ENCODE results near the gene TFG.

Gene TFG

GRCh38 chr3:100781301-100781700 lies 72.0 kb downstream of the TFG start:
- TF ChIP-seq EZH2phosphoT487 (IDR thresholded peaks at IDR 0.05; ENCODE audit: low read depth) (no peak), CTCF (IDR thresholded peaks at IDR 0.05; ENCODE audit: low read depth, low read length) (no peak)
- Histone ChIP-seq H3K9ac (ENCODE audit: low read length) (no peak overlapping the region), H4K20me1 (ENCODE audit: insufficient read depth, low read length) (no peaks in the 10 kb centered on the region), H3K4me3 (ENCODE audit: low read length) (no peak overlapping the region), H3K79me2 (ENCODE audit: low read length) (no peaks in the 10 kb centered on the region), H3K36me3 (replicated peaks; ENCODE audit: low read depth, low read length) (no peaks in the 10 kb centered on the region), H2AFZ (ENCODE audit: low read depth, low read length) (no peak overlapping the region), H3K4me2 (ENCODE audit: low read length) (no peak overlapping the region), H3K27ac (ENCODE audit: low read length) (no peak overlapping the region), H3K9me3 (ENCODE audit: insufficient read depth, low read length) (no peaks in the 10 kb centered on the region), H3K4me1 (ENCODE audit: low read length) (no peaks in the 10 kb centered on the region), H3K27me3 (ENCODE audit: low read depth, low read length) (no peaks in the 10 kb centered on the region)

DNA sequence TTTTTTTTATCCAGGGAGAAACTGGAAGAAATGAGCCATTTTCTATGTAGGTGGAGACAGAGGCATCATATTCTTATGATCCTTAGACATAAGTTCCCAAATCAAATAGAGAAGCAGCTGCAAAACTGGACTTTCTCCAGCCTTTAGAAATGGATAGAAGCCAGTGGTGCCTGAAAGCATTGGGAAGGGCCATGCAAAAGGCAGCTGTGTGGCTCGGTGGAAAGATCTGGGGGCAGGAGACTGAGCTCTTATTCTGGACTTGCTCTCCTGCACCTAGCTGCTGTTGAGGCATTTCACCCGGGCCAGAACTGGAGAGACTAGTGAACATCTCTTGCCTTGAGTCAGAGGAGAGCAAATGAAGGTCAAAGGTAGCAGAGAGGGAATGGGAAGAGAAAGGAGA lies 73.1 kb downstream of the TFG start:
- H3K27me3 ChIP-seq (ENCODE audit: low read depth, low read length): no peaks in the 10 kb centered on the region
- H2AFZ ChIP-seq (ENCODE audit: low read depth, low read length): no peak overlapping the region
- no peaks in the 10 kb centered on the region for H3K4me1 ChIP-seq (ENCODE audit: low read length)
- no peak overlapping the region for H3K27ac ChIP-seq (ENCODE audit: low read length)
- no peaks in the 10 kb centered on the region for H3K9me3 ChIP-seq (ENCODE audit: insufficient read depth, low read length)
- TF ChIP-seq EZH2phosphoT487 (IDR thresholded peaks at IDR 0.05; ENCODE audit: low read depth) (no peak), CTCF (IDR thresholded peaks at IDR 0.05; ENCODE audit: low read depth, low read length) (no peak)
- H3K79me2 ChIP-seq (ENCODE audit: low read length): no peaks in the 10 kb centered on the region
- H3K4me2 ChIP-seq (ENCODE audit: low read length): no peak overlapping the region
- no peaks in the 10 kb centered on the region for H4K20me1 ChIP-seq (ENCODE audit: insufficient read depth, low read length)
- H3K4me3 ChIP-seq (ENCODE audit: low read length): no peak overlapping the region
- H3K36me3 ChIP-seq (replicated peaks; ENCODE audit: low read depth, low read length): no peaks in the 10 kb centered on the region
- H3K9ac ChIP-seq (ENCODE audit: low read length): no peak overlapping the region

DNA sequence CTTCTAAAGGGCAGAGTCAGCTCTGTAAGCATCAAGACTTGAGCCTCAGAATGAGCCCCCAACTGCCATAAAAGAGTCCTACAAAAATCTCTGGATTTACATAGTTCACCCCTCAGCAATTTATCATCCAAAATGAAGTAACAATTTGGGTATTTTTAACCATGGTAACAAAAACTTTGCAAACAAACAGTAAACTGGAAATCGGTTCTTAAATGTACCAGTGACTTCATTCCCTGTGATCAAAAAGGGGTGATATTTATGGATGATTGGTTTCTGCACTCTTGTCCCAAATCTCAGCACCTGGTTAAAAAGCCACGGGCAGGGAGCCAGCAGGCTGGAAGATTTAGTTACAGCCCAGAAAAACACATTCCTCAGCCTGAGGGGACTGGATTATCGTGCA lies 73.6 kb downstream of the TFG start:
- Histone ChIP-seq H3K4me3 (ENCODE audit: low read length) (no peak overlapping the region), H3K27me3 (ENCODE audit: low read depth, low read length) (no peaks in the 10 kb centered on the region), H2AFZ (ENCODE audit: low read depth, low read length) (no peak overlapping the region), H3K4me1 (ENCODE audit: low read length) (no peaks in the 10 kb centered on the region), H3K36me3 (replicated peaks; ENCODE audit: low read depth, low read length) (no peaks in the 10 kb centered on the region), H3K79me2 (ENCODE audit: low read length) (no peaks in the 10 kb centered on the region), H4K20me1 (ENCODE audit: insufficient read depth, low read length) (no peaks in the 10 kb centered on the region), H3K9me3 (ENCODE audit: insufficient read depth, low read length) (no peaks in the 10 kb centered on the region), H3K27ac (ENCODE audit: low read length) (no peak overlapping the region), H3K9ac (ENCODE audit: low read length) (no peak overlapping the region), H3K4me2 (ENCODE audit: low read length) (no peak overlapping the region)
- no peak for TF ChIP-seq CTCF (IDR thresholded peaks at IDR 0.05; ENCODE audit: low read depth, low read length)
- no peak for TF ChIP-seq EZH2phosphoT487 (IDR thresholded peaks at IDR 0.05; ENCODE audit: low read depth)

GRCh38 chr3:100783619-100784018 lies 74.3 kb downstream of the TFG start:
- Histone ChIP-seq H3K79me2 (ENCODE audit: low read length) (no peaks in the 10 kb centered on the region), H3K4me3 (ENCODE audit: low read length) (no peak overlapping the region), H3K27me3 (ENCODE audit: low read depth, low read length) (no peaks in the 10 kb centered on the region), H3K4me2 (ENCODE audit: low read length) (no peak overlapping the region), H4K20me1 (ENCODE audit: insufficient read depth, low read length) (no peaks in the 10 kb centered on the region), H3K9ac (ENCODE audit: low read length) (no peak overlapping the region), H2AFZ (ENCODE audit: low read depth, low read length) (no peak overlapping the region), H3K4me1 (ENCODE audit: low read length) (no peaks in the 10 kb centered on the region), H3K36me3 (replicated peaks; ENCODE audit: low read depth, low read length) (no peaks in the 10 kb centered on the region), H3K9me3 (ENCODE audit: insufficient read depth, low read length) (no peaks in the 10 kb centered on the region), H3K27ac (ENCODE audit: low read length) (no peak overlapping the region)
- TF ChIP-seq EZH2phosphoT487 (IDR thresholded peaks at IDR 0.05; ENCODE audit: low read depth) (no peak), CTCF (IDR thresholded peaks at IDR 0.05; ENCODE audit: low read depth, low read length) (no peak)
